ENCODE measurements around the gene OVOL2.
A peak's percentile ranks its signal among the peaks of the same experiment; 100 is the strongest.

Gene OVOL2

GRCh38 chr20:18059603-18060002 is 1.9 kb upstream of the OVOL2 start:
- Mint-ChIP-seq H3K9me3 (no peaks in the 10 kb centered on the region), H3K4me3 (peak overlapping the region; percentile 65 to 72 (median 71)), H3K27me3 (ENCODE audit: low read depth) (peaks cover 93% of the 10 kb centered on the region), H3K27ac (no peak overlapping the region), H3K4me1 (peaks cover 5% of the 10 kb centered on the region), H3K36me3 (ENCODE audit: low read depth) (no peaks in the 10 kb centered on the region)
- TF ChIP-seq CTCF (IDR thresholded peaks at IDR 0.05; ENCODE audit: unreplicated experiment in 3 of 3): no peak

GRCh38 chr20:18058661-18059467 is 1.1 kb upstream of the OVOL2 start:
- H3K9me3 Mint-ChIP-seq: no peaks in the 10 kb centered on the region
- no peaks in the 10 kb centered on the region for H3K36me3 Mint-ChIP-seq (ENCODE audit: low read depth)
- TF ChIP-seq CTCF (IDR thresholded peaks at IDR 0.05; ENCODE audit: unreplicated experiment in 3 of 3): no peak
- peaks cover 5% of the 10 kb centered on the region for H3K4me1 Mint-ChIP-seq
- peaks cover 94% of the 10 kb centered on the region for H3K27me3 Mint-ChIP-seq (ENCODE audit: low read depth)
- H3K27ac Mint-ChIP-seq: no peak overlapping the region
- H3K4me3 Mint-ChIP-seq: peak overlapping the region; percentile 65 to 72 (median 71)

GRCh38 chr20:18057994-18058349 is 256 bp upstream of the OVOL2 start:
- H3K27ac Mint-ChIP-seq: no peak overlapping the region
- TF ChIP-seq CTCF (IDR thresholded peaks at IDR 0.05; ENCODE audit: unreplicated experiment in 3 of 3): no peak
- no peaks in the 10 kb centered on the region for H3K9me3 Mint-ChIP-seq
- H3K4me3 Mint-ChIP-seq: peak overlapping the region; percentile 77 to 80 (median 79)
- no peaks in the 10 kb centered on the region for H3K36me3 Mint-ChIP-seq (ENCODE audit: low read depth)
- peaks cover 94% of the 10 kb centered on the region for H3K27me3 Mint-ChIP-seq (ENCODE audit: low read depth)
- H3K4me1 Mint-ChIP-seq: peaks cover 5% of the 10 kb centered on the region

- peaks cover 94% of the 10 kb centered on the region for H3K27me3 Mint-ChIP-seq (ENCODE audit: low read depth)
- peaks cover 5% of the 10 kb centered on the region for H3K4me1 Mint-ChIP-seq
- H3K4me3 Mint-ChIP-seq: peak overlapping the region; percentile 75 to 83 (median 82)
- H3K9me3 Mint-ChIP-seq: no peaks in the 10 kb centered on the region
- no peak for TF ChIP-seq CTCF (IDR thresholded peaks at IDR 0.05; ENCODE audit: unreplicated experiment in 3 of 3)
- no peak overlapping the region for H3K27ac Mint-ChIP-seq
- no peaks in the 10 kb centered on the region for H3K36me3 Mint-ChIP-seq (ENCODE audit: low read depth)
Measured at GRCh38 chr20:18056174-18057100, 1.3 kb downstream of the OVOL2 start.

- H3K4me3 Mint-ChIP-seq: peak overlapping the region in 1 of 3 experiments; percentile 34
- H3K9me3 Mint-ChIP-seq: no peaks in the 10 kb centered on the region
- no peak overlapping the region for H3K27ac Mint-ChIP-seq
- peaks cover 94% of the 10 kb centered on the region for H3K27me3 Mint-ChIP-seq (ENCODE audit: low read depth)
- no peaks in the 10 kb centered on the region for H3K36me3 Mint-ChIP-seq (ENCODE audit: low read depth)
- no peak for TF ChIP-seq CTCF (IDR thresholded peaks at IDR 0.05; ENCODE audit: unreplicated experiment in 3 of 3)
- peaks cover 5% of the 10 kb centered on the region for H3K4me1 Mint-ChIP-seq
Measured at GRCh38 chr20:18055261-18055660, 2.5 kb downstream of the OVOL2 start.
